Stimulated activated CD8-positive, alpha-beta memory T cell treated with anti-CD3 and anti-CD28 coated beads, Interleukin-15, amount 100 ng/mL, for 48 hours (primary cell): Measurements from ENCODE around the gene ST3GAL6.

Experiments used
- DNase-seq, 2 donors: peaks; one replicate each; pipeline ENCODE4 v3.0.0-alpha.2; 2020; ENCODE audit warnings: low read depth in 2 of 2

ST3GAL6 gene

GRCh38 chr3:98740324-98740723 lies 22.8 kb upstream of the ST3GAL6 start:
- DNase-seq, result no peak

GRCh38 chr3:98741121-98741716 lies 21.9 kb upstream of the ST3GAL6 start:
- no peak for DNase-seq

- no peak for DNase-seq
Observed at GRCh38 chr3:98743071-98743470, 20.1 kb upstream of the ST3GAL6 start.

- DNase-seq, result no peak
Observed at GRCh38 chr3:98744283-98744682, 18.9 kb upstream of the ST3GAL6 start.

GRCh38 chr3:98745718-98746117 lies 17.4 kb upstream of the ST3GAL6 start:
- DNase-seq, result no peak

GRCh38 chr3:98746122-98746521 lies 17.0 kb upstream of the ST3GAL6 start:
- DNase-seq, result no peak

GRCh38 chr3:98746882-98747281 lies 16.3 kb upstream of the ST3GAL6 start:
- no peak for DNase-seq

- DNase-seq, result no peak
Observed at GRCh38 chr3:98750276-98750919, 12.7 kb upstream of the ST3GAL6 start.

- DNase-seq, result no peak
Observed at GRCh38 chr3:98754483-98754882, 8.7 kb upstream of the ST3GAL6 start.

- DNase-seq, result no peak
Observed at GRCh38 chr3:98755601-98756000, 7.5 kb upstream of the ST3GAL6 start.

GRCh38 chr3:98759629-98760028 lies 3.5 kb upstream of the ST3GAL6 start:
- no peak for DNase-seq

GRCh38 chr3:98761643-98762229 lies 1.4 kb upstream of the ST3GAL6 start:
- DNase-seq, result no peak

- DNase-seq, result no peak
Observed at GRCh38 chr3:98763819-98764418, 779 bp downstream of the ST3GAL6 start.

- DNase-seq, result no peak
Observed at GRCh38 chr3:98764472-98764884, 1.3 kb downstream of the ST3GAL6 start.

- DNase-seq, result no peak
Observed at GRCh38 chr3:98765721-98766120, 2.6 kb downstream of the ST3GAL6 start.

- DNase-seq, result no peak
Observed at GRCh38 chr3:98766924-98767323, 3.8 kb downstream of the ST3GAL6 start.

GRCh38 chr3:98768961-98769360 lies 5.8 kb downstream of the ST3GAL6 start:
- DNase-seq, result no peak

GRCh38 chr3:98769448-98769847 lies 6.3 kb downstream of the ST3GAL6 start:
- no peak for DNase-seq

GRCh38 chr3:98770261-98771039 lies 7.3 kb downstream of the ST3GAL6 start:
- DNase-seq, result no peak

- DNase-seq, result no peak
Observed at GRCh38 chr3:98772022-98772421, 8.9 kb downstream of the ST3GAL6 start.

GRCh38 chr3:98775459-98776139 lies 12.5 kb downstream of the ST3GAL6 start:
- no peak for DNase-seq

- DNase-seq, result no peak
Observed at GRCh38 chr3:98776140-98776493, 13.0 kb downstream of the ST3GAL6 start.
